NCI-H2171 (cell line): ENCODE data around the gene SLC35F6.
A peak's percentile ranks its signal among the peaks of the same experiment; 100 is the strongest.
"Not testable (repeated sequence)": the region's sequence is repeated elsewhere in the genome, so short reads cannot be mapped to it uniquely, and the experiment has no call there.

Experiments used
- DNase-seq: peaks from one replicate; lab custom pipeline; 2025; lab: John Stamatoyannopoulos, UW

The SLC35F6 gene

GRCh38 chr2:26730549-26731344 lies 33.3 kb upstream of the SLC35F6 start:
- DNase-seq: no peak

GRCh38 chr2:26731714-26732113 lies 32.4 kb upstream of the SLC35F6 start:
- no peak for DNase-seq

GRCh38 chr2:26732446-26732845 lies 31.6 kb upstream of the SLC35F6 start:
- no peak for DNase-seq

GRCh38 chr2:26733413-26733812 lies 30.7 kb upstream of the SLC35F6 start:
- no peak for DNase-seq

- DNase-seq: no peak
These were observed 29.0 kb upstream of the SLC35F6 start for GRCh38 chr2:26735097-26735496.

- DNase-seq: no peak
These were observed 28.0 kb upstream of the SLC35F6 start for GRCh38 chr2:26735883-26736588.

GRCh38 chr2:26737221-26737620 lies 26.9 kb upstream of the SLC35F6 start:
- DNase-seq: no peak

GRCh38 chr2:26738481-26738880 lies 25.6 kb upstream of the SLC35F6 start:
- no peak for DNase-seq

GRCh38 chr2:26739514-26739913 lies 24.6 kb upstream of the SLC35F6 start:
- no peak for DNase-seq

- no peak for DNase-seq
These were observed 23.7 kb upstream of the SLC35F6 start for GRCh38 chr2:26740346-26740745.

- peak; percentile 91 for DNase-seq
These were observed 23.2 kb upstream of the SLC35F6 start for GRCh38 chr2:26740890-26741302.

- no peak for DNase-seq
These were observed 21.9 kb upstream of the SLC35F6 start for GRCh38 chr2:26742048-26742770.

- DNase-seq: no peak
These were observed 20.2 kb upstream of the SLC35F6 start for GRCh38 chr2:26743852-26744251.

GRCh38 chr2:26744953-26745352 lies 19.1 kb upstream of the SLC35F6 start:
- DNase-seq: no peak

GRCh38 chr2:26745609-26746327 lies 18.3 kb upstream of the SLC35F6 start:
- DNase-seq: peak; percentile 81

- no peak for DNase-seq
These were observed 17.1 kb upstream of the SLC35F6 start for GRCh38 chr2:26746934-26747333.

GRCh38 chr2:26749787-26750420 lies 14.2 kb upstream of the SLC35F6 start:
- DNase-seq: not testable (repeated sequence)

- not testable (repeated sequence) for DNase-seq
These were observed 13.6 kb upstream of the SLC35F6 start for GRCh38 chr2:26750467-26750866.

- DNase-seq: no peak
These were observed 11.4 kb upstream of the SLC35F6 start for GRCh38 chr2:26752656-26753055.

- DNase-seq: no peak
These were observed 9.5 kb upstream of the SLC35F6 start for GRCh38 chr2:26754539-26754938.

- DNase-seq: no peak
These were observed 9.0 kb upstream of the SLC35F6 start for GRCh38 chr2:26754972-26755670.
